HepG2 (cell line): ENCODE data around the gene AJM1. TPM values are rescaled to one million over a fixed set of nuclear protein-coding genes. Genes with fewer than 3 reads are reported as not detected.

Source experiments
- CEBPB ChIP-seq: IDR thresholded peaks from 2 replicates; pipeline ENCODE4 v1.6.1; 2011; ENCODE audit warnings: low read depth, low read length, improper control_type of control experiment, borderline replicate concordance
- HNRNPLL ChIP-seq: fragments of 200-400 bp; formaldehyde crosslinking; IDR thresholded peaks from 2 replicates; pipeline ENCODE4 v1.6.1; 2017; ENCODE audit warnings: mild to moderate bottlenecking, low read depth, low read length; ENCODE audit not compliant: poor library complexity, severe bottlenecking
- SMARCC2 ChIP-seq: fragments of 450-650 bp; IDR thresholded peaks from 2 replicates; pipeline ENCODE4 v1.6.1; 2017; ENCODE audit warnings: antibody characterized with exemption, mild to moderate bottlenecking
- SP140L ChIP-seq: sonication (generic); formaldehyde crosslinking; IDR thresholded peaks from 2 replicates; pipeline ENCODE4 v1.4.0; 2020; ENCODE audit warnings: missing genetic modification reagents, borderline replicate concordance
- STAG1 ChIP-seq: sonication (generic); formaldehyde crosslinking; IDR thresholded peaks from 2 replicates; pipeline ENCODE4 v1.4.0; 2020; ENCODE audit warnings: missing genetic modification reagents
- TBL1XR1 ChIP-seq: fragments of 150-350 bp; IDR thresholded peaks from 2 replicates; pipeline ENCODE4 v1.6.1; 2014; ENCODE audit warnings: borderline replicate concordance, low read length; ENCODE audit not compliant: partially characterized antibody
- U2AF2 ChIP-seq: fragments of 200-400 bp; formaldehyde crosslinking; IDR thresholded peaks from 2 replicates; pipeline ENCODE4 v1.6.1; 2017; ENCODE audit warnings: low read depth, mild to moderate bottlenecking, low read length
- ZBTB8A ChIP-seq: sonication (generic); formaldehyde crosslinking; IDR thresholded peaks from 2 replicates; pipeline ENCODE4 v1.4.0; 2020; ENCODE audit warnings: mild to moderate bottlenecking, low read depth, missing genetic modification reagents, borderline replicate concordance
- ZFY ChIP-seq: sonication (generic); formaldehyde crosslinking; IDR thresholded peaks from 2 replicates; pipeline ENCODE4 v1.4.0; 2020; ENCODE audit warnings: missing genetic modification reagents
- ZNF33B ChIP-seq: sonication (generic); formaldehyde crosslinking; IDR thresholded peaks from 2 replicates; pipeline ENCODE4 v1.5.1; 2020; ENCODE audit warnings: mild to moderate bottlenecking, missing genetic modification reagents
- ZNF350 ChIP-seq: sonication (generic); formaldehyde crosslinking; IDR thresholded peaks from 2 replicates; pipeline ENCODE4 v1.4.0; 2020; ENCODE audit warnings: mild to moderate bottlenecking, low read depth, missing genetic modification reagents, borderline replicate concordance
- ZNF780A ChIP-seq: sonication (generic); formaldehyde crosslinking; IDR thresholded peaks from 2 replicates; pipeline ENCODE4 v1.8.0; 2022; ENCODE audit warnings: mild to moderate bottlenecking, missing genetic modification reagents, moderate library complexity
- polyA plus RNA-seq, 8 experiments: library from polyadenylated mRNA; depleted of rRNA in 3 of 8; stranded (reverse) in 7 of 8; unstranded in 1 of 8; fragments of >200 nt; fragmentation: Illumina TruSeq in 4 of 8; extraction: Trizol in 4 of 8; gene quantifications; 2 replicates each; pipeline versions ENCODE4 v1.2.1 to v1.2.3, GENCODE V29; 2011 to 2016; ENCODE audit warnings: low read depth in 4 of 8, missing spikeins in 1 of 8, mixed read lengths in 1 of 8; ENCODE audit not compliant: insufficient read depth in 1 of 8
- total RNA-seq, 5 experiments: library from RNA; depleted of rRNA; stranded (reverse); fragments of >200 nt; fragmentation: Illumina TruSeq; extraction: Trizol; gene quantifications; 2 replicates each; pipeline ENCODE4 v1.2.3, GENCODE V29; 2016; ENCODE audit warnings: low read depth in 1 of 5
- TF ChIP-seq, protein P1 (sequence below): sonication (generic); formaldehyde crosslinking; IDR thresholded peaks from 2 replicates; pipeline ENCODE4 v1.5.0; 2020; ENCODE audit warnings: missing genetic modification reagents
- TF ChIP-seq, protein P2 (sequence below), 2 experiments: sonication (generic) in 1 of 2; formaldehyde crosslinking in 1 of 2; IDR thresholded peaks; 2 replicates each; pipeline versions ENCODE4 v1.4.0 to v1.6.1; 2018 to 2020; ENCODE audit warnings: missing genetic modification reagents in 2 of 2, borderline replicate concordance in 1 of 2, low read depth in 1 of 2, mild to moderate bottlenecking in 1 of 2, missing biosample characterization in 1 of 2
- TF ChIP-seq, protein P3 (sequence below): sonication (generic); formaldehyde crosslinking; IDR thresholded peaks from 2 replicates; pipeline ENCODE4 v1.8.0; 2023; ENCODE audit warnings: mild to moderate bottlenecking, missing genetic modification reagents
- TF ChIP-seq, protein P4 (sequence below): sonication (generic); formaldehyde crosslinking; IDR thresholded peaks from 2 replicates; pipeline ENCODE4 v1.4.0; 2020; ENCODE audit warnings: missing genetic modification reagents, borderline replicate concordance
- TF ChIP-seq, protein P5 (sequence below): sonication (generic); formaldehyde crosslinking; conservative IDR thresholded peaks from 2 replicates; pipeline ENCODE4 v1.8.0; 2022; ENCODE audit warnings: missing genetic modification reagents
- TF ChIP-seq, protein P6 (sequence below): sonication (generic); formaldehyde crosslinking; conservative IDR thresholded peaks from 2 replicates; pipeline ENCODE4 v1.4.0; 2020; ENCODE audit warnings: missing genetic modification reagents

Gene AJM1
- total and polyA plus RNA-seq, 2 of the 13 experiments (the other 11 are each of a cell fraction or from before 2014, with no cell fraction given), result 1.1 to 1.2 TPM

DNA sequence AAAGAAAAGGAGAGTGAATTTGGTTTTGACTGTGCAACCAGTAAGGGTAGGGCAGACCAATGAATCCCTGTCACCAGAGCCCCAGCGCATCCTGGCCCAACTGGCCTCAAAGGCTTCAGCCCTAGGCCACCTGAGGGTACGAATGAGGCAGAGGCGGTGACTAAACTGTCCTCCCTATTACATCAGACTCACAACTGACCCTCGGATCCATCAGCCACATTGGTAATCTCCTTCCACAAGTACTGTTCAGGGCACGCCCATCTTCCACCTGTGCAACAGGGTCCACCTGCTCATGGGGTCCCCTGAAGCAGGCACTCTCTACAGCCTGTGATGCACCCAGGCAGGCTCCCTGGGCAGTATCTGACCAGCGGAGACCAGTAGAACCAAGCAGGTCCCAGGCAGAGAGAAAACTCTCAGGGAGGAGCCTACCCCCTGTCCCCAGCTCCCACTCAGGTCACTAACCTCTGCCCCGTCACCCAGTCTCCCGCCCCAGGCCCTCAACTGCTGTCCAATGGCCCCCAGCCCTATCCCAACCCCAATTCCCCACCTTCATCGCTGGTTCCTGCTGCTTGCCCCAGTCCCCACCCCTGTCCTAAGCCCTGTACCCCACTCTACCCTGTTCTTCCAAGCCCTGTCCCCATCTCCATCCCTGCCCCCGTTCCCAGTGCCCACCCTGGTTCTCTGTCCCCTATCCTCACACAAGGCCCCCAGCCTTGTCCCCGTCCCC, 22.9 kb downstream of the AJM1 start (continued):
- TF ChIP-seq, protein P1, sequence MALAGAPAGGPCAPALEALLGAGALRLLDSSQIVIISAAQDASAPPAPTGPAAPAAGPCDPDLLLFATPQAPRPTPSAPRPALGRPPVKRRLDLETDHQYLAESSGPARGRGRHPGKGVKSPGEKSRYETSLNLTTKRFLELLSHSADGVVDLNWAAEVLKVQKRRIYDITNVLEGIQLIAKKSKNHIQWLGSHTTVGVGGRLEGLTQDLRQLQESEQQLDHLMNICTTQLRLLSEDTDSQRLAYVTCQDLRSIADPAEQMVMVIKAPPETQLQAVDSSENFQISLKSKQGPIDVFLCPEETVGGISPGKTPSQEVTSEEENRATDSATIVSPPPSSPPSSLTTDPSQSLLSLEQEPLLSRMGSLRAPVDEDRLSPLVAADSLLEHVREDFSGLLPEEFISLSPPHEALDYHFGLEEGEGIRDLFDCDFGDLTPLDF (CRISPR knock-in tag), result no peak
- TF ChIP-seq TBL1XR1, result no peak
- TF ChIP-seq, protein P2, sequence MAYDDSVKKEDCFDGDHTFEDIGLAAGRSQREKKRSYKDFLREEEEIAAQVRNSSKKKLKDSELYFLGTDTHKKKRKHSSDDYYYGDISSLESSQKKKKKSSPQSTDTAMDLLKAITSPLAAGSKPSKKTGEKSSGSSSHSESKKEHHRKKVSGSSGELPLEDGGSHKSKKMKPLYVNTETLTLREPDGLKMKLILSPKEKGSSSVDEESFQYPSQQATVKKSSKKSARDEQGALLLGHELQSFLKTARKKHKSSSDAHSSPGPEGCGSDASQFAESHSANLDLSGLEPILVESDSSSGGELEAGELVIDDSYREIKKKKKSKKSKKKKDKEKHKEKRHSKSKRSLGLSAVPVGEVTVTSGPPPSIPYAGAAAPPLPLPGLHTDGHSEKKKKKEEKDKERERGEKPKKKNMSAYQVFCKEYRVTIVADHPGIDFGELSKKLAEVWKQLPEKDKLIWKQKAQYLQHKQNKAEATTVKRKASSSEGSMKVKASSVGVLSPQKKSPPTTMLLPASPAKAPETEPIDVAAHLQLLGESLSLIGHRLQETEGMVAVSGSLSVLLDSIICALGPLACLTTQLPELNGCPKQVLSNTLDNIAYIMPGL (CRISPR knock-in tag; IDR thresholded peaks at IDR 0.05; ENCODE audit: borderline replicate concordance in 1 of 2, low read depth in 1 of 2), result no peak
- TF ChIP-seq SMARCC2, result no peak
- TF ChIP-seq U2AF2, result no peak
- TF ChIP-seq ZNF780A (CRISPR knock-in tag), result no peak
- TF ChIP-seq, protein P3, sequence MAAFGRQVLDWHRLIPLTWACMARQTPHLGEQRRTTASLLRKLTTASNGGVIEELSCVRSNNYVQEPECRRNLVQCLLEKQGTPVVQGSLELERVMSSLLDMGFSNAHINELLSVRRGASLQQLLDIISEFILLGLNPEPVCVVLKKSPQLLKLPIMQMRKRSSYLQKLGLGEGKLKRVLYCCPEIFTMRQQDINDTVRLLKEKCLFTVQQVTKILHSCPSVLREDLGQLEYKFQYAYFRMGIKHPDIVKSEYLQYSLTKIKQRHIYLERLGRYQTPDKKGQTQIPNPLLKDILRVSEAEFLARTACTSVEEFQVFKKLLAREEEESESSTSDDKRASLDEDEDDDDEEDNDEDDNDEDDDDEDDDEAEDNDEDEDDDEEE (CRISPR knock-in tag), result no peak
- TF ChIP-seq, protein P4, sequence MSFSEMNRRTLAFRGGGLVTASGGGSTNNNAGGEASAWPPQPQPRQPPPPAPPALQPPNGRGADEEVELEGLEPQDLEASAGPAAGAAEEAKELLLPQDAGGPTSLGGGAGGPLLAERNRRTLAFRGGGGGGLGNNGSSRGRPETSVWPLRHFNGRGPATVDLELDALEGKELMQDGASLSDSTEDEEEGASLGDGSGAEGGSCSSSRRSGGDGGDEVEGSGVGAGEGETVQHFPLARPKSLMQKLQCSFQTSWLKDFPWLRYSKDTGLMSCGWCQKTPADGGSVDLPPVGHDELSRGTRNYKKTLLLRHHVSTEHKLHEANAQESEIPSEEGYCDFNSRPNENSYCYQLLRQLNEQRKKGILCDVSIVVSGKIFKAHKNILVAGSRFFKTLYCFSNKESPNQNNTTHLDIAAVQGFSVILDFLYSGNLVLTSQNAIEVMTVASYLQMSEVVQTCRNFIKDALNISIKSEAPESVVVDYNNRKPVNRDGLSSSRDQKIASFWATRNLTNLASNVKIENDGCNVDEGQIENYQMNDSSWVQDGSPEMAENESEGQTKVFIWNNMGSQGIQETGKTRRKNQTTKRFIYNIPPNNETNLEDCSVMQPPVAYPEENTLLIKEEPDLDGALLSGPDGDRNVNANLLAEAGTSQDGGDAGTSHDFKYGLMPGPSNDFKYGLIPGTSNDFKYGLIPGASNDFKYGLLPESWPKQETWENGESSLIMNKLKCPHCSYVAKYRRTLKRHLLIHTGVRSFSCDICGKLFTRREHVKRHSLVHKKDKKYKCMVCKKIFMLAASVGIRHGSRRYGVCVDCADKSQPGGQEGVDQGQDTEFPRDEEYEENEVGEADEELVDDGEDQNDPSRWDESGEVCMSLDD, result no peak
- TF ChIP-seq ZFY (CRISPR knock-in tag), result peak; percentile 30; the same call in 1 of the 2 replicates
- TF ChIP-seq, protein P5, sequence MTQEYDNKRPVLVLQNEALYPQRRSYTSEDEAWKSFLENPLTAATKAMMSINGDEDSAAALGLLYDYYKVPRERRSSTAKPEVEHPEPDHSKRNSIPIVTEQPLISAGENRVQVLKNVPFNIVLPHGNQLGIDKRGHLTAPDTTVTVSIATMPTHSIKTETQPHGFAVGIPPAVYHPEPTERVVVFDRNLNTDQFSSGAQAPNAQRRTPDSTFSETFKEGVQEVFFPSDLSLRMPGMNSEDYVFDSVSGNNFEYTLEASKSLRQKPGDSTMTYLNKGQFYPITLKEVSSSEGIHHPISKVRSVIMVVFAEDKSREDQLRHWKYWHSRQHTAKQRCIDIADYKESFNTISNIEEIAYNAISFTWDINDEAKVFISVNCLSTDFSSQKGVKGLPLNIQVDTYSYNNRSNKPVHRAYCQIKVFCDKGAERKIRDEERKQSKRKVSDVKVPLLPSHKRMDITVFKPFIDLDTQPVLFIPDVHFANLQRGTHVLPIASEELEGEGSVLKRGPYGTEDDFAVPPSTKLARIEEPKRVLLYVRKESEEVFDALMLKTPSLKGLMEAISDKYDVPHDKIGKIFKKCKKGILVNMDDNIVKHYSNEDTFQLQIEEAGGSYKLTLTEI (CRISPR knock-in tag), result no peak
- TF ChIP-seq, protein P6, sequence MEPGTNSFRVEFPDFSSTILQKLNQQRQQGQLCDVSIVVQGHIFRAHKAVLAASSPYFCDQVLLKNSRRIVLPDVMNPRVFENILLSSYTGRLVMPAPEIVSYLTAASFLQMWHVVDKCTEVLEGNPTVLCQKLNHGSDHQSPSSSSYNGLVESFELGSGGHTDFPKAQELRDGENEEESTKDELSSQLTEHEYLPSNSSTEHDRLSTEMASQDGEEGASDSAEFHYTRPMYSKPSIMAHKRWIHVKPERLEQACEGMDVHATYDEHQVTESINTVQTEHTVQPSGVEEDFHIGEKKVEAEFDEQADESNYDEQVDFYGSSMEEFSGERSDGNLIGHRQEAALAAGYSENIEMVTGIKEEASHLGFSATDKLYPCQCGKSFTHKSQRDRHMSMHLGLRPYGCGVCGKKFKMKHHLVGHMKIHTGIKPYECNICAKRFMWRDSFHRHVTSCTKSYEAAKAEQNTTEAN (CRISPR knock-in tag), result no peak
- TF ChIP-seq ZNF33B, result no peak
- no peak for TF ChIP-seq ZNF350 (CRISPR knock-in tag)
- TF ChIP-seq ZBTB8A (CRISPR knock-in tag), result no peak
- no peak for TF ChIP-seq SP140L
- 0 out of 2 replicates have a peak, but pooled peaks have one; percentile 10 for TF ChIP-seq CEBPB
- no peak for TF ChIP-seq HNRNPLL
- TF ChIP-seq STAG1 (CRISPR knock-in tag), result no peak
